GM13976 (cell line): ENCODE data around the gene KIF26A.
"Not testable (repeated sequence)": the region's sequence is repeated elsewhere in the genome, so short reads cannot be mapped to it uniquely, and the experiment has no call there.

Experiments used
- DNase-seq: peaks from one replicate; pipeline ENCODE4 v3.0.0; 2012; ENCODE audit warnings: low spot score
- in situ Hi-C: fragments of 300-500 bp; cut with MboI; formaldehyde crosslinking; loops from one replicate; pipeline ENCODE4 v1.12.0; 2022; ENCODE audit warnings: low sequenced_read_pairs, mixed read lengths, inconsistent platforms; ENCODE audit not compliant: unreplicated experiment
- TF ChIP-seq, protein P1 (sequence below): IDR thresholded peaks from 2 replicates; pipeline ENCODE4 v1.5.1; 2012; ENCODE audit warnings: borderline replicate concordance, mild to moderate bottlenecking; ENCODE audit not compliant: insufficient read depth; ENCODE audit errors: extremely low read depth, missing control alignments, control extremely low read depth

KIF26A gene

GRCh38 chr14:104207142-104208014 lies 69.0 kb downstream of the KIF26A start:
- in situ Hi-C loops = no loop called here
- DNase-seq = no peak
- TF ChIP-seq, protein P1, sequence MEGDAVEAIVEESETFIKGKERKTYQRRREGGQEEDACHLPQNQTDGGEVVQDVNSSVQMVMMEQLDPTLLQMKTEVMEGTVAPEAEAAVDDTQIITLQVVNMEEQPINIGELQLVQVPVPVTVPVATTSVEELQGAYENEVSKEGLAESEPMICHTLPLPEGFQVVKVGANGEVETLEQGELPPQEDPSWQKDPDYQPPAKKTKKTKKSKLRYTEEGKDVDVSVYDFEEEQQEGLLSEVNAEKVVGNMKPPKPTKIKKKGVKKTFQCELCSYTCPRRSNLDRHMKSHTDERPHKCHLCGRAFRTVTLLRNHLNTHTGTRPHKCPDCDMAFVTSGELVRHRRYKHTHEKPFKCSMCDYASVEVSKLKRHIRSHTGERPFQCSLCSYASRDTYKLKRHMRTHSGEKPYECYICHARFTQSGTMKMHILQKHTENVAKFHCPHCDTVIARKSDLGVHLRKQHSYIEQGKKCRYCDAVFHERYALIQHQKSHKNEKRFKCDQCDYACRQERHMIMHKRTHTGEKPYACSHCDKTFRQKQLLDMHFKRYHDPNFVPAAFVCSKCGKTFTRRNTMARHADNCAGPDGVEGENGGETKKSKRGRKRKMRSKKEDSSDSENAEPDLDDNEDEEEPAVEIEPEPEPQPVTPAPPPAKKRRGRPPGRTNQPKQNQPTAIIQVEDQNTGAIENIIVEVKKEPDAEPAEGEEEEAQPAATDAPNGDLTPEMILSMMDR = no peak

DNA sequence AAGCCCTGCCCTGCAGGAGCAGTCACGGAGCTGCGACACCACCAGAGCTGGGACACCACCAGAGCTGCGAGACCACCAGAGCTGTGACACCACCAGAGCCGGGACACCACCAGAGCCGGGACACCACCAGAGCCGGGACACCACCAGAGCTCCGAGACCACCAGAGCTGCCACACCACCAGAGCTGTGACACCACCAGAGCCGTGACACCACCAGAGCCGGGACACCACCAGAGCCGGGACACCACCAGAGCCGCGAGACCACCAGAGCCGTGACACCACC lies 69.6 kb downstream of the KIF26A start:
- DNase-seq, in situ Hi-C loops: not testable (repeated sequence)

DNA sequence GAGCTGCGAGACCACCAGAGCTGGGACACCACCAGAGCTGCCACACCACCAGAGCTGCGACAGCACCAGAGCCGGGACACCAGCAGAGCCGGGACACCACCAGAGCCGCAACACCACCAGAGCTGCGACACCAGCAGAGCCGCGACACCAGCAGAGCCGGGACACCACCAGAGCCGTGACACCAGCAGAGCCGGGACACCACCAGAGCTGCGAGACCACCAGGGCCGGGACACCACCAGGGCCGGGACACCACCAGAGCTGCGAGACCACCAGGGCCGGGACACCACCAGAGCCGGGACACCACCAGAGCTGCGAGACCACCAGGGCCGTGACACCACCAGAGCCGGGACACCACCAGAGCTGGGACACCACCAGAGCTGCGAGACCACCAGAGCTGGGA lies 69.9 kb downstream of the KIF26A start:
- in situ Hi-C loops, DNase-seq: not testable (repeated sequence)

DNA sequence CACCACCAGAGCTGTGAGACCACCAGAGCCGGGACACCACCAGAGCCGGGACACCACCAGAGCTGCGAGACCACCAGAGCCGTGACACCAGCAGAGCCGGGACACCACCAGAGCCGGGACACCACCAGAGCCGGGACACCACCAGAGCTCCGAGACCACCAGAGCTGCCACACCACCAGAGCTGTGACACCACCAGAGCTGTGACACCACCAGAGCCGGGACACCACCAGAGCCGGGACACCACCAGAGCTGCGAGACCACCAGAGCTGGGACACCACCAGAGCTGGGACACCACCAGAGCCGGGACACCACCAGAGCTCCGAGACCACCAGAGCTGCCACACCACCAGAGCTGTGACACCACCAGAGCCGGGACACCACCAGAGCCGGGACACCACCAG lies 70.7 kb downstream of the KIF26A start:
- DNase-seq, in situ Hi-C loops: not testable (repeated sequence)

DNA sequence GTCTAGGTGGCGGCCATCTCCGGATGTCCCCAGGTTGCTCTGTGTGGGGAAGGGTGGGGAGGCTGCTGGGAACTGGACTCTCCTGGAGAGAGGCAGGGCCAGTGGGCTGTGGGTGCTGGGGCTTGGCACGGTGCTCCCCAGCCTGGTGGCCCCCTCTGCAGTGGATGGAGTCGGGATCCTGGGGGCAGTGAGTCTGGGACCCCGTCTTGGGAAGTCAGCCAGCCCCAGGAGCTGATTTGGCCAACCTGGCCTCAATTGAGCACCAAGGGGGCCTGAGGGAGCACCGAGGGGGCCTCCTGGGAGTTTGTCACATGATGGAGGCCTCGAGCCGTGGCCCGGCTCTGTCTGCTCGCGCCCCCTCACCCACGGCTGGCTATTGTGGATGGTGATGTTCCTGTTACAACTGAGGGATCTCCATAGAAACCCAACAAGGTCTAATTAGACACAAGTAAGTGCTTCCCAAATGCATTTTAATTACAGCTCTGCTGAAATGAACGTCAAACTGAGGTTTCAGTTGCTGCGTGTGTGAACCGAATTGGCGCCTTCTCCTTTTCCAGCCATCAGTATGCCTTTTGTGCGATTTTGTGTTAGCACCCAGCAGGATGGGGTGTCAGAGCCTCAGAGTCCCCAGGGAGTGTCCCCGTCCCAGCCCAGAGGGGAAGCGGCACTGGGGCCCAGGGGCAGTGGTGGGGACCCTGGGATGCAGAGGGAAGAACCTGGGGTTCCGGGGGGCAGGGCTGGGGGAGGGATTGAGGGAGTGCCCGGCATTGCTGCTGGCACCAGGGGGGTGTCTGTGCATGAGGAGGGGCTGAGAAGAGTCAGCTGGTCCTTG lies 71.8 kb downstream of the KIF26A start:
- DNase-seq = no peak
- in situ Hi-C loops = no loop called here

GRCh38 chr14:104210817-104211195 lies 72.4 kb downstream of the KIF26A start:
- in situ Hi-C loops = no loop called here
- TF ChIP-seq, protein P1 = no peak

More for the DNA sequence above, 71.8 kb downstream of the KIF26A start:
- TF ChIP-seq, protein P1 = no peak

DNA sequence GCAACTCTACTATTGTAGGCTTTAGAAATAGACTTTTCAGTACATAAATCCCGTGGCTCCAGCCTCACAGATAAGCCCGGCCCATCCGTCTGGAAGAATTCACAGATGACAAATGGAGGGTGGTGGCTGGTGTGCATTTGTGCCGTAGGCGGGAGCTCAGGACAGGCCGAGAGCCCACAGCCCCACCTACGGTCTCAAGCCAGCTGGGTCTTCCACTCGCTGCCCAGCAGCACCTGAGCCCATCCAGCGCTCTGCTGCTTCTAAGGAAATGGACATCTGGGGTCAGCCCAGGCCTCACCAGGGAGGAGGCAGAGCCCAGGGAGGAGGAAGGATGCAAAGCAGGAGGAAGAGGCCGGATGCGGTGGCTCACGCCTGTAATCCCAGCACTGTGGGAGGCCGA lies 72.8 kb downstream of the KIF26A start:
- TF ChIP-seq, protein P1 = no peak
- DNase-seq = no peak
- in situ Hi-C loops = no loop called here

More at GRCh38 chr14:104210817-104211195, 72.4 kb downstream of the KIF26A start:
- no peak for DNase-seq

DNA sequence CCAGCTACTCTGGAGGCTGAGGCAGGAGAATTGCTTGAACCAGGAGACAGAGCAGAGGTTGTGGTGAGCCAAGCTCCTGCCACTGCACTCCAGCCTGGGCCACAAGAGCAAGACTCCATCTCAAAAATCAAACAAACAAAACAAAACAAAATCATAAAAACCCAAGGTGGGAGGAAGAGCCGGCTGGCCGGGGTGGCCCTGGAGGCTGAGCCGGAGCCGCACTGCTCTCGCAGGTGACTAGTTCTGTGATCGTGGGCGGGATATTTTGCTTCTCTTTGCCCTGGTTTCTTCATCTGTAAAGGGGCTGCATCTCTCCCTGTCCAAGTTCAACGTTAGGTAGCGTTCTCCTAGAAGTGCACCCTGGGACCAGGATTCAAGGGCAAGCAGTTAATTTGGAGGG lies 73.4 kb downstream of the KIF26A start:
- no peak for DNase-seq

More for the DNA sequence above, 73.4 kb downstream of the KIF26A start:
- in situ Hi-C loops = no loop called here
- TF ChIP-seq, protein P1 = no peak
